NCI-H82 (cell line): Measurements from ENCODE around the gene SPDEF.

ENCODE experiments used
- DNase-seq: peaks from one replicate; lab custom pipeline; 2025; lab: John Stamatoyannopoulos, UW

Gene SPDEF

DNA sequence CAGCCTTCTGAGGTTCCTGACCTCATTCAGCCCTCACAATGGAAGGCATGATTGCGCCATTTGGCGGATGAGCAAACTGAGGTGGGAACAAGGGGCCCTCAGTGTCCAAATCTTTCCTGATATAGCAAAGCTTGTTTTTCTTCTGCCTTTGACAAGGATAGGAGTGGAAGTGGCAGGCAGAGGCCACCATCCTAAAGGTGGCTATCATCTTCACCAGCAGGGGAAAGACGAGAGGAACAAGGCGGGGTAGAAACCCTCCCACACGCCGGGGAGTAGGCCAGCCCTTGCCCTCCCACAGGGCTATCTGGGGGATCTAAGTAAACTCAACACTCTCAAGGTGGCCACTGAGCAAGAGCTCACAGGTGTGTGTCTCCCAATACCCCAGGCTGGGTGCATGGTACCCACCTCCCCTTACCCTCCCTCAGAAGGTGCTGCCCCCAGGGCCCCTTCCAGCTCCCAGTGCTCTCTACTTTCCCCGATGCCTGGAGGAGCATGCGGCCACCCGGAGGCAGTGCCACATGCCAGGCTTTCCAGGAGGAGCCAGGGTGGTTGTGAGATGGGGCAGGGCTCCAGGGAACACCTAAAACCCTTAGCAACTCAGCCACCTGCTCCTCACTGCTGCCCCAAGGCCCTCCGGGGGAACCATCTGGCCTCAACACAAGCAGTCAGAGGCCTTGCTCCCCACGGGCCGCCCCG is 11.2 kb downstream of the SPDEF start:
- DNase-seq: peak; percentile 83

DNA sequence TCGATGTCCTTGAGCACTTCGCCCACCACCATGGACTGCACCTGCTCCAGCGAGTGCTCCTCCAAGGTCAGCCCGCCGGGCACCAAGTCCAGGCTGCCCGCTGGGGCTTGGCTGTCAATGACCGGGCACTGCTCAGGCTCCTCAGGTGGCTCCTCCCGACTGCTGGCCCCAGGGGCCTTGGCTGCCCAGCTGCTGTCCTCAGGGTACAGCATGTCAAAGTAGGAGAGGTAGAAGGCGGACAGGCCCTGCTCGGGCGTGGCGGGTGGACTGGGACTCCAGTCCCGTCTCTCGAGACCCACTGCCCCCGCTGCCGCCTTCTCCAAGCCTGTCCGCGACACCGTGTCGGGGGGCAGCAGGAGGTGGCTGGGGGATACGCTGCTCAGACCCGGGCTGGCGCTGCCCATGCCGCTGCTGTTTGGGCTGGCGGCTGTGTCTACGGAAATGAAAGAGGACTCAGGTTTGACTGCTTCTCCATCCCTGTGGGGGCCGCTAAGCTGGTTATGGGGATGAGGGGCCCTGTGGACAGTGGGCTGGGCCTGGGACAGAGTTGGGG is 12.0 kb downstream of the SPDEF start:
- DNase-seq: no peak

DNA sequence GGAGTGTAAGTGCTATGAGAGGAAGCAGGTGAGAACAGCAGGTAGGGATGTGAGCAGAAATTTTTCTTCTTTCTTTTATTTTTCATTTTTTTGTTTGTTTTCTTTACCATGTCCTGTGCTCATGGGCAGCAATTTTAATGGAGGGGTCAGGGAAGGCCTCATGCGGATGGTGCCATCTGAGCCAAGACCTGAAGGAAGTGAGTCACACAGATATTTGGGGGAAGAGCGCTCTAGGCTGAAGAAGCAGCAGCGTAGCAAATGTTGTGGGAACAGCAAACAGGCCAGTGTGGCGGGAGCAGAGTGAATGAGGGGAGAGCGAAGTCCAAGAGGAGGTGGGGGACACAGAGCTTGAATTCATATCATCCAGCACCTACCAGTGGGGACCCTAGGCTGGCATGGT is 12.7 kb downstream of the SPDEF start:
- DNase-seq: no peak

DNA sequence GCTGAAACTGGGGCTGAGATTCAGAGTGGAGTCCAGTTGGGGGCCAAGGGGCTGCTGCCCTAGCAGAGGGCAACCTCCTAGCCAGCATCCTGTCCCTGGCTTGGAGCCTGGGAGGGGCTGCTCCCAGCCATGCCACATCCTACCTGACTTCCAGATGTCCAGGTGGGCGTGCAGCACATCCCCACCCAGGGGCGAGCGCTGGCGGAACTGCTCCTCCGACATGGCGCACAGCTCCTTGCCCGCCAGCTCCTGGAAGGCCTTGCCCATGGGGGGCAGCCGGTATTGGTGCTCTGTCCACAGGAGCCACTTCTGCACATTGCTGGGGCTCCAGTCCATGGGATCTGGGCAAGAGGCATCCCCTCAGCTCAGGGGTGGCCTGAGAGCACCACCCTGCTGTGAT is 15.3 kb downstream of the SPDEF start:
- no peak for DNase-seq

DNA sequence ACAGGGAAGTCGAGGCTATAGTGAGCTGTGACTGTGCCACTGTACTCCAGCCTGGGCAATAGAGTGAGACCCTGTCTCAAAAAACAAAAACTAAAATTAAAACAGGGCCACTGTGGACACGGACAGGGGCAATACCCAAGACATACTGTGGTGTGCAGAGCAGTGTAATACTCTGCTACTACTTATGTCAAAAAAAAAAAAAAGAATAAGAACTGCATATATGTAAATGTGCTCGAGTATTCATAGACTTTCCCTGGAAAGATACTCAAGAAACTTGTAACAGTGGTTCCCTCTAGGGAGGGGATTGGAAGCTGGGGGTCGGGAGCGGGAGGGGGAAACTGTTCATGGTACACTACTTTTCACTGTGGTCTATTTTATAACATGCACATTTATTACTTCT is 15.9 kb downstream of the SPDEF start:
- no peak for DNase-seq

DNA sequence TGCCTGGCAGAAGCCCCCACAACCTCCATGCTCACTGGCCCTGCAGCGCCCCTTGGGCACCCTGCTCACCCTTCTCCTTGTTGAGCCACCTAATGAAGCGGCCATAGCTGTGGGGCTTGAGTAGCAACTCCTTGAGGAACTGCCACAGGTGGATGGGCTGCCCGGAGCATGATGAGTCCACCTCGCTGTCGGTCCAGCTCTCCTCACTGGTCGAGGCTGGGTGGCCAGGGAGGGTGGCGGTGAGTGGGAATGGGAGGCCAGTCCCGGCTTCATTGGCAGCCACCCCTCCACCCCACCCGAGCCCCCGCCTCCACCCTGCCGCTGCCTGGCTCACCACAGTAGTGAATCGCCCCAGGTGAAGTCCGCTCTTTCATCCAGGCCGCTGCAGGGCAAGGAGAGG is 16.9 kb downstream of the SPDEF start:
- DNase-seq: no peak

DNA sequence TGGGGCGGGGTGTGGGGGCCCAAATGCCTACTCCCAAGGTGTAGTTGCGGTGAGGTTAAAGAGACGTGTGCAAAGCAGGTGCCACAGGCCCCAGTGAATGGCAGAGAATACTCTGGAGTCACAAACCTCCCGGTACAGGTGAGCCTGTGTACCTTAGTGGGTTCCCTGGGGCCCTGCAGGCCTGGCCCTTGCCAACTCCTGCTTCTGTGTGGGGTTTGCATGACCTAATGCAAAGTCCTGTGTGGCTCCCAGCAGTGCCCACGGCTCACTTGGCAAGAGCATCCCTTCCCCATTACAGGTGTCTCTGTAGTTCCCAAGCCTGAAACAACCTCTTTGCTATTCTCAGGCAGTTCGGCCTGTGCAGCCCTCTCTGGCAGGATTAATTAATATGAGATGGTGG is 17.5 kb downstream of the SPDEF start:
- no peak for DNase-seq

DNA sequence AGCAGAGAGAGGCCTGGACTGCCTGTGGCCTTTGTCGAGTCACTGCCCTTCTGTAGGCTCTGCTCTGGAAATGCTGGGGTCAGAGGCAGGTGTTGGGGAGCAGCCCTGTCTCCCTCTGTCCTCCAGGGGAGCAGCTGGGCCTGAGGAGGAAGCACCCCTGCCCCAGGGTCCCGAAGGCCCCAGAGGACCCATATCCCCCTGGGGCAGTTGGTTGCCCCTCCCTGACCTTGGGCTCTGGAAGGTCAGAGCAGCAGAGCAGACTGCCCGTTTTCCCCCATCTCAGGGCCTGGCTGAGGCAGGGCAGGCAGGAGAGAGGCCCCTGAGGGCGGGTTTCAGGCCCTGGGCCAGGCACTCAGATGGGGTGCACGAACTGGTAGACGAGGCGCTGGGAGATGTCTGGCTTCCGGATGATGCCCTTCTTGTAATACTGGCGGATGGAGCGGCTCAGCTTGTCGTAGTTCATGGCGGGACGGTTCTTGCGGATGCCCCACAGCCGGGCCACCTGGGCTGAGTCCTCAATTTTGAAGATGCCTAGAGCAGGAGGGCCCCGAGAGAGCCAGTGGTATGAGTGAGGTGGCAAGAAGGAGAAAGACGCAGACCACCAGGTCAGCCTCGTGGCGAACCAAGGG is 18.1 kb downstream of the SPDEF start:
- no peak for DNase-seq

DNA sequence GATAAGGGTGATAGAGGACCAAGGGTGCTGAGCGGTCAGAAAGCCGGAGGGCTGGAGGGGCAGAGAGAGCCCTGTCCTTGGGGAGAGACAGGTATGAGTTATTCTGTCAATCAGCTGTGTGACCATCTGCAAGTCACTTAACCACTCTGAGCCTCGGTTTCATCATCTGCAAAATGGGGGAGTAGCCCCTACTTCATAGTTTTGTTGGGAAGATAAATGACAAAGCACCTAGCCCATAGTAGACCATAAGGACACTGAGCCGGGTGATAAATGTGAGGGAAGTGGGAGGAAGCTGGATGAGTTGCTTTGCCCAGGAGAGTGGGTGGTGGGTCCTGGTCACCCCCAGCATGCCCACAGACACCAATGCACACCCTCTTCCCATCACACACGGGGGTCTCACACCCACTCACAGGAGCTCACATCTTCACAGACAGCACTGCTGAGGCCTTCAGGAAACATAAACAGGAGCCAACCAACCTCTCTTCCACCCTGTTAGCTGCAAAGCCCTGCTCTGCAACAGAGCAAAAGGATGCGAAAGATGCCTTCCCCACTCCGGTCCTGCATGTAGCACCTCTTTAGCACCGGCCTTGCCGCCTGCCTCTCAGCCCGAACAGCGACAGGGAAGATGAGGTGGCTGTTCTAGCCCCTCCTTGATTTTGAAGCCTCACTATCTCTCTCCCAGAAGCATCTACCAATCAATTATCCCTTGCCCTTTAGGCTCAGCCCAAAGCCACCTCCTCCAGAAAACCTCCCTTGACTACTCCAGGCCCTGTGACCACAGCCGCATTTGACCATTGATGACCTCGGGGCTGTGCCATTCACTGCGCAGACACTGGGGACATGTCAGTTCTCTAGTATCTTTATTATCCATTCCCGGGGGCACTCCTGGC is 18.9 kb downstream of the SPDEF start:
- no peak for DNase-seq

DNA sequence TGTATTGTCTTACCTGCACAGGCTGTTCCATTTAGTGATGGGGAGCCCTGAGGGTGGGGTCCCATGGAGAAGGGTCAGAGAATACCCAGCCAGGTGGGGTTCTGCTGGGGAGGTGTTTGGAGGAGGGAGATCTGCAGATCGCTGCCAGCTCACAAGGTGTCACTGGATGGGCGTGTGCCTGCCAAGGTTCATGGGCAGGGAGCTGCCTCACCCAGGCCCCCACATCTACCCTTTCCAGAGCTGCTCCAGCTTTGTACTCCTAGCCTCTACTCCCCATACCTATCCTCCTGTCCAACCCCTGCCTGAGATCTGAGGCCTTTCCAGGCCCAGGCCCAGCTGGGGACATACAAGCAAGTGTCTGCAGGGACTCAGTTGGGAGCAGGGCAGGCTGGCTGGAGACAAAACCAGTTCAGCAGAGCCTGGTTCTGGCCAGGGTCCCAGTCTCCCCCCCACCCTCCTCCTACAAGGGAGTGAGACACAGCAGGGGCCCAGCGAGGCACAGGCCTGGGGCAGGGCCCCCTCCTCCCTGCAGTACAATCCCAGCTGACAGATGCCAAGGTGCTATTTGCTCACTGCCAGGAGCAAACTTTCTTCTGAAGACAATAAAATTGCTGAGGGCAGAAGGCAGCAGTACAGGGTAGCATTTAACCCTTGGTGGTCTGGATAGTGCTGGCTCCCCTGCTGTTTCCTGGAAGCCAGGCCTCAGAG is 19.7 kb downstream of the SPDEF start:
- peak; percentile 35 for DNase-seq

DNA sequence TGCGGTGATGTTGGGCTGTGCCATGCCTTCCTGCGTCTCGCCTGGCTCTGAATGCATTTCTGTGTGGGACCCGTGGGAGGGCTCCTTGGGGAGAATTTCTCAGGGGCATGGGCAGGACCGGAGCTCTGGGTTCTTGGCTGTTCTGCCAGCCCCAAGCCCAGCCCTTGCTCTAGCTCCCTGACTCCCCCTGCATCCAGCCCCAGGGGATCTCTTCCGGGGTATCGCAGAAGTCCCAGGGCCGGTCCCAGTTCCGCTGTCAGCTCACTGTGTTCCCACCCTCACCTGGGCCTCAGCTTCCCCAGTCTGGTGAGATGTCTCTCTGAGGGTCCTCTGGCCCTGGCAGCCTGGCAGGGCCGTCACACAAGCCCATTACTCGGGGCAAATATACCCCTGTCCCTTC is 20.5 kb downstream of the SPDEF start:
- no peak for DNase-seq

DNA sequence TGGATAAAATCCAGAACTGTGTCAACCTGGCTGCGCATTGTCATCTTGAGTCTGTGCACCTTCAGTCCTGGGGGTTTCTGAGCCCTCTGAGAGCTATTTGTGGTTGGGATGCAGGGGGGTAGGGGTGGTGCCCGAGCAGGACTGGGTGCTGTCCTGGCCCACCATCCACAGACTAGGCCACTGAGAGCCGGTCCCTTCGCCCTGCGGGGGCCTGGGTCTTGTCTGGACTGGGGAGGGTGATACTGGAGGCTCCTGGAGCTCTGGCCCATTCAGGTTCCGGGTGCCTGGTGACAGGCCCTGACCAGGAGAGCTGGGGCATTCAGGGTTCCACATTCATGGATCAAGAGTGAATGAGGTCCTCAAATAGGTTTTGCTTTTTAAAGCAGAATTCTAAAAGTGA is 20.9 kb downstream of the SPDEF start:
- DNase-seq: no peak

DNA sequence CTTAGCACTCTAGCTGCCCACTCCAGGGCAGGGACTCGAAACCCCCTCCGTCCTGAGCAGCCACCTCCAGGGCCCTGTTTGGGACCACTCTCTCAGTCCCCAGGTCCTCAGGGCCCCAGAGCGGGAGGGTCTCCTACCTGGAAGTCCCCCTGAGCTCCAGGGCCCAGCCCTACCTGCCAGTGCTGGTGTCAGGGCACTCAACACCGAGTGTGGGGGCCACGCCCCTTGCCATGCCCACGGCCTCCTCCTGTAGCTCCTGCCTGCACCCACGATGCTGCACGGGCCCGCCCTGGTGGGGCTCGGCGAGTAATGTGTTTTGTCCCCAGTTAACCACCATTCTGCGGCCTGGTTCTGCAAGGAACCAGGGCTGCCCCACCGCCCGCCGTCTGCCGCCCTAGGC is 21.5 kb downstream of the SPDEF start:
- DNase-seq: no peak

DNA sequence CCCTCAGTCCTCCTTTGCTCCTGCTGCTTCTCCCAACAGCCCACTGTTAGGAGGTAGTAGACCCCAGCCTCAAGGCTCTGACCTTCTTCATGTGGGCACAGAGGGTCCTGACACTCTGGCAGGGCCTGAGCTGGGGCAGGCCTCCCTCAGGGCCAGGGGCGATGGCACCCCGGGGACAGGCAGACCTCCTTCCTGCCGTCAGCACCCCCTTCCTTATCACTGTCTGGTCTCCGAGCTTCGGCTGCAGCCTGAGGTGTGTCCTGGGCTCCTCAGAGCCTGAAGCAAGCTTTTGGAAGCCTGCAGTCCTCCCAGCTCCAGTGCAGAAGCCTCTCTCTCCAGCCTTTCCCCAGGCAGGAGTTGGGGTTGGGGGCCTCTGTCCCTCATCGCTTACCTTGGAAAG is 22.0 kb downstream of the SPDEF start:
- DNase-seq: no peak

DNA sequence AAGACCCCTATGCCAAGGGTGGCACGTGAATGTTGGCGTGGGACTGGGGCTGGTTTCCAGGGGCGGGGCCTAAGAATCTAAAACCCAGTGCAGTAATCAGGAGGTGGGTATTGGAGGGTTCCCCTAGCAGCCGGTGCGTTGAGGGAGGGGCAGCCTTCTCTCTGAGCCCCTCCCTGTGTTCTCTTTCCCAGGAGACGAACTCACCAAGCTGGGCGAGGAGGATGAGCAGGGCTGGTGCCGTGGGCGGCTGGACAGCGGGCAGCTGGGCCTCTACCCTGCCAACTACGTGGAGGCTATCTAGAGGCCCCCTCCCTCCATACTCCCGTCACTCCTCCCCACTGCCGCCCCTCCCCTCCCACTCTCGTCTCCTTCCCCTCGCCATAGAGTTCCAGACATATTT is 23.9 kb downstream of the SPDEF start:
- DNase-seq: no peak

DNA sequence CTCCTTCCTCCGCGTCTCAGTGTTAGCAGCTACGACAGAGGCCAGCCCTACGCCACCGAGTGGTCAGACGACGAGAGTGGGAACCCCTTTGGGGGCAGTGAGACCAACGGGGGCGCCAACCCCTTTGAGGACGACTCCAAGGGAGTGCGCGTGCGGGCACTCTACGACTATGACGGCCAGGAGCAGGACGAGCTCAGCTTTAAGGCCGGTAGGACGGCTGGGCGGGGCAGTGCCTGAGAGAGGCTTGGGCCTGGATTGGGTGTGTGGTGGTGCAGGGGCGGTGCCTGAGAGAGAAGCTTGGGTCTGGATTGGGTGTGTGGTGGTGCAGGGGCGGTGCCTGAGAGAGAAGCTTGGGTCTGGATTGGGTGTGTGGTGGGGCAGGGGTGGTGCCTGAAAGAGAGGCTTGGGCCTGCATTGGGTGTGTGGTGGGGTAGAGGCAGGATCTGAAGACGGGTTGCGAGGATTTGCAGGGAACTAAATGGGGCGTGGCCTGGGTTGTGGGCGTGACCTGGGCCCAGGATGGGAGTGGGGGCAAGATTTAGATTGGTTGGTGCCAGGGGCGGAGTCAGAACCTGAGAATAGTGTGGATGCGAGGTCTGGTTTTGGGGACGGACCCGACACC is 24.4 kb downstream of the SPDEF start:
- peak; percentile 43 for DNase-seq

DNA sequence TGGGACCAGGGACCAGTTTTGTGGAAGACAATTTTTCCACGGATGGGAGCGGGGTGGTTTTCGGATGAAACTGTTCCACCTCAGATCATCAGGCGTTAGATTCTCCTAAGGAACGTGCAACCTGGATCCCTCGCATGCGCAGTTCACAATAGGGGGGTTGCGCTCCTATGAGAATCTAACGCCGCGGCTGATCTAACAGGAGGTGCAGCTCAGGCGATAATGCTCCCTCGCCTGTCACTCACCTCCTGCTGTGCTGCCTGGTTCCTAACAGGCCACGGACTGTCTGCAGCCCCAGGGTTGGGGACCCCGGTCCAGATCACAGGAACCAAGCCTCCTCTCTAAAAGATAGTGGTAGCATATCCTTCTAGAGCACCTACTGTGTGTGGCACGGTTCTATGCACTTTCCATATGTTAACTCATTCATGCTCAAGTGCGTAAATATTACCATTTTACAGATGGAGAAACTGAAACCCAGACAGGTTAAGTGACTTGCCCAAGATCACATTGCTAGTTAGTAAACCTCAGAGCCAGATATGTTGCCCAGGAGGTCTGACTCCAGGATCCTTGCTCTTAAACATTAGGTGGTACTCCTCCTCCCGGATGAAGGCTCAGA is 25.3 kb downstream of the SPDEF start:
- no peak for DNase-seq

DNA sequence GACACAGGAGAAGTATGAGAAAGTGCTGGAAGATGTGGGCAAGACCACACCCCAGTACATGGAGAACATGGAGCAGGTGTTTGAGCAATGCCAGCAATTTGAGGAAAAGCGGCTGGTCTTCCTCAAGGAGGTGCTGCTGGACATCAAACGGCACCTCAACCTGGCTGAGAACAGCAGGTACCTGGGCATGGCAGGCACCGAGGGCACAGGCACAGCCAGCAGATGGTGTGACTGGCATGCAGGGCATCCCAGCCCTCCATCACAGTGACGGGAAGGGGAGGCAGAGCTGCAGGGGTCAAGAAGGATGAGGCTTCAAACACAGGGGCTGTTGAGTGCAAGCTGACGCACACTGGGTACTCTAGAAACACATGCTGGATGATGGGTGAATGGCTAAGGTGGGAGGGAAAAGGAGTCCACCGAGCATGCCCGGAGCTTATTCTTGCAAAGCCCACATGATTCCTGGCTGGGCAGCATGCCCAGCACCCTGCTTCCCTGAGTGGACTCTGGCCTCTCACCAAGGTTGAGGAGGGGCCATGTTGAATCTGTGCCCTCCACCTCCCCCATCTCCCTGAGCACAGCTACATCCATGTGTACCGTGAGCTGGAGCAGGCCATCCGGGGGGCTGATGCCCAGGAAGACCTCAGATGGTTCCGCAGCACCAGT is 26.3 kb downstream of the SPDEF start:
- no peak for DNase-seq

DNA sequence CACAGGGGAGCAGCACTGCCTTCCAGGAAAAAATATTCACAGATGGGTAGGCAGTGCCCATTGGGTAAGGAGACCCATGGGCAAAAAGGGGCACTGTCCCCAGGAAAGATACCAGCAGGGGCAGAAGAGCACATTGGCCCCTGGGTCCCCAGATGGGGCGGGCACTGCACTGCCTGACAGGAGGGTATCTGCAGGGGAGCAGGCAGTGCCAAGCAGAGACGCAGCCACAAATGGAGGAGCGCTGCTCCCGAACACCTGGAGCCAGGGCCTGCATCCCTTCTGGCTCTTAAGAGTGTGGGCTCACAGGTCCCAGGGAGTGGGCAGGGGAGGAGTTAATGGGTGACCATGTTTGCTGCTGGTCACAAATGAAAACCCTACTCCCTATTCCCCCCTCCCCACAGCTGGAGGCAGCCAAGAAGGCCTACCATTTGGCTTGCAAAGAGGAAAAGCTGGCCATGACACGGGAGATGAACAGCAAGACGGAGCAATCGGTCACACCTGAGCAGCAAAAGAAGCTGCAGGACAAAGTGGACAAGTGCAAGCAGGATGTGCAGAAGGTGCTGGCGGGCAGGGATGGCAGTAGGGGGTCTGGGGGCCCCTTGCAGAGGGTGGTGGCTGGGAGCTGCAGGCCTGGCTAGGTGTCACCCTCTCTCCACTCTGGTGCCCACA is 27.0 kb downstream of the SPDEF start:
- no peak for DNase-seq
